Stimulated activated CD4-positive, alpha-beta T cell treated with anti-CD3 and anti-CD28 coated beads, Interleukin-1b, Interleukin-23, amount 100 ng/mL, for 24 hours (primary cell): Measurements from ENCODE around the gene HOXA7.

Experiments used
- DNase-seq, 4 experiments: peaks; one replicate each; pipeline ENCODE4 v3.0.0-alpha.2; 2020; ENCODE audit warnings: low read depth in 4 of 4, low spot score in 1 of 4

HOXA7 gene

GRCh38 chr7:27148031-27148755, 8.3 kb downstream of the HOXA7 start:
- DNase-seq: no peak

- no peak for DNase-seq
These were observed 9.1 kb downstream of the HOXA7 start, which contains the start of gene HOXA6 for GRCh38 chr7:27147199-27148030. Gene HOXA6 (minus strand): TSS chr7:27147774. CDS start chr7:27147749, 25 bp downstream.

- no peak for DNase-seq
These were observed 9.8 kb downstream of the HOXA7 start for GRCh38 chr7:27146491-27147198.

- no peak for DNase-seq
These were observed 10.5 kb downstream of the HOXA7 start for GRCh38 chr7:27145914-27146412.

- no peak for DNase-seq
These were observed 11.1 kb downstream of the HOXA7 start for GRCh38 chr7:27145165-27145913.

GRCh38 chr7:27144781-27145164, 11.7 kb downstream of the HOXA7 start:
- no peak for DNase-seq

GRCh38 chr7:27143950-27144780, 12.3 kb downstream of the HOXA7 start:
- DNase-seq: no peak

- DNase-seq: no peak
These were observed 13.2 kb downstream of the HOXA7 start, which contains the start of gene HOXA5 for GRCh38 chr7:27143023-27143949. Gene HOXA5 (minus strand): TSS chr7:27143681. CDS start chr7:27143607, 74 bp downstream.

- DNase-seq: no peak
These were observed 13.9 kb downstream of the HOXA7 start for GRCh38 chr7:27142580-27143022.

- DNase-seq: no peak
These were observed 14.4 kb downstream of the HOXA7 start for GRCh38 chr7:27141923-27142579.

GRCh38 chr7:27141137-27141922, 15.1 kb downstream of the HOXA7 start:
- DNase-seq: no peak

- no peak for DNase-seq
These were observed 16.2 kb downstream of the HOXA7 start for GRCh38 chr7:27140126-27140857.

- DNase-seq: no peak
These were observed 16.9 kb downstream of the HOXA7 start for GRCh38 chr7:27139334-27140125.

- no peak for DNase-seq
These were observed 17.5 kb downstream of the HOXA7 start for GRCh38 chr7:27138985-27139333.

GRCh38 chr7:27138472-27138871, 18.0 kb downstream of the HOXA7 start:
- DNase-seq: no peak
